Loucy (cell line): ENCODE measurements around the gene FBRSL1.
A peak's percentile ranks its signal among the peaks of the same experiment; 100 is the strongest.

Source experiments
- H2AFZ ChIP-seq: fragments of 200-600 bp; sonication (generic); 2 replicates; pipeline ENCODE4 v1.6.0; 2016; ENCODE audit warnings: antibody characterized with exemption, mild to moderate bottlenecking, low read length, moderate library complexity
- H3F3A ChIP-seq: fragments of 200-600 bp; 2 replicates; pipeline ENCODE4 v1.6.0; 2016; ENCODE audit warnings: antibody characterized with exemption, low read depth, mild to moderate bottlenecking
- H3K27me3 ChIP-seq: fragments of 200-600 bp; sonication (generic); 2 replicates; pipeline ENCODE4 v1.6.1; 2014; ENCODE audit warnings: low read length, mild to moderate bottlenecking; ENCODE audit not compliant: insufficient read depth, poor library complexity, severe bottlenecking
- H3K36me3 ChIP-seq: fragments of 200-600 bp; sonication (generic); 2 replicates; pipeline ENCODE4 v1.6.1; 2016; ENCODE audit warnings: low read length; ENCODE audit not compliant: insufficient read depth
- H3K4me1 ChIP-seq: fragments of 200-600 bp; sonication (generic); 2 replicates; pipeline ENCODE4 v1.5.1; 2014; ENCODE audit warnings: low read length, mild to moderate bottlenecking; ENCODE audit not compliant: insufficient read depth, poor library complexity, severe bottlenecking
- H3K4me2 ChIP-seq: fragments of 200-600 bp; sonication (generic); 2 replicates; pipeline ENCODE4 v1.6.0; 2014; ENCODE audit warnings: antibody characterized with exemption, low read length, low read depth, mild to moderate bottlenecking; ENCODE audit not compliant: poor library complexity, severe bottlenecking
- H3K4me3 ChIP-seq: fragments of 200-600 bp; sonication (generic); 2 replicates; pipeline ENCODE4 v1.5.1; 2014; ENCODE audit warnings: low read length, mild to moderate bottlenecking, mixed read lengths; ENCODE audit not compliant: poor library complexity, severe bottlenecking
- H3K79me2 ChIP-seq: fragments of 200-600 bp; sonication (generic); 2 replicates; pipeline ENCODE4 v1.6.1; 2014; ENCODE audit warnings: low read length; ENCODE audit not compliant: insufficient read depth
- H3K9ac ChIP-seq: fragments of 200-600 bp; sonication (generic); 2 replicates; pipeline ENCODE4 v1.6.0; 2014; ENCODE audit warnings: mild to moderate bottlenecking, low read depth, low read length, moderate library complexity; ENCODE audit not compliant: poor library complexity, severe bottlenecking
- H3K9me2 ChIP-seq: fragments of 200-600 bp; sonication (generic); replicated peaks from 2 replicates; pipeline ENCODE4 v1.6.1; 2016; ENCODE audit warnings: low read depth, low read length, mixed read lengths
- H3K9me3 ChIP-seq: fragments of 200-600 bp; sonication (generic); 2 replicates; pipeline ENCODE4 v1.6.1; 2014; ENCODE audit warnings: mild to moderate bottlenecking, antibody characterized with exemption, low read length, low read depth; ENCODE audit not compliant: insufficient read depth
- H4K20me1 ChIP-seq: fragments of 200-600 bp; sonication (generic); 2 replicates; pipeline ENCODE4 v1.6.0; 2014; ENCODE audit warnings: antibody characterized with exemption, low read length, mild to moderate bottlenecking; ENCODE audit not compliant: insufficient read depth, poor library complexity, severe bottlenecking
- EZH2phosphoT487 ChIP-seq: fragments of 200-600 bp; IDR thresholded peaks from 2 replicates; pipeline ENCODE4 v1.6.1; 2018; ENCODE audit warnings: antibody characterized with exemption, mild to moderate bottlenecking, moderate library complexity, borderline replicate concordance
- TF ChIP-seq, protein P1 (sequence below): fragments of 200-600 bp; sonication (generic); conservative IDR thresholded peaks from 2 replicates; pipeline ENCODE4 v1.5.1; 2014; ENCODE audit warnings: mild to moderate bottlenecking, antibody characterized with exemption, low read length

Gene FBRSL1

DNA sequence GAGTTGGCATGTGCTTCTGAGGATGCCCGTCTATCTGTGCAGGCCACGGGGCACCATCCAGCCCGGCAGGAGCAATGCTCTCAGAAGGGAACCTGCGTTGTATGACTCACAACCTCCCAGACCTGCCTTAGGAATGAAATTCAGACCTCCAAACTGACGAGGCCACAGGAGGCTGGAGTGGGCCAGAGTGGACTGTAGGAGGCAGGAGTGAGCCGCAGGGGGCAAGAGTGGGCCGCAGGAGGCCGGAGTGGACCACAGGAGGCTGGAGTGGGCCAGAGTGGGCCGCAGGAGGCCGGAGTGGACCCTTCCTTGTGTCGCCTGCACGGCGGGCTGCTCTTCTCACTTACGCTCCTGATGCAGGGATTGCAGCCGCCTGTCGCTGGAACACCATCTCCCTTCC is 11.1 kb upstream of the FBRSL1 start:
- Histone ChIP-seq H2AFZ (no peak overlapping the region), H4K20me1 (no peaks in the 10 kb centered on the region), H3K79me2 (no peaks in the 10 kb centered on the region), H3K4me1 (peaks cover 9% of the 10 kb centered on the region), H3K27me3 (no peaks in the 10 kb centered on the region), H3K9ac (no peak overlapping the region), H3K9me2 (no peaks in the 10 kb centered on the region), H3K36me3 (no peaks in the 10 kb centered on the region), H3K4me2 (no peak overlapping the region), H3K4me3 (no peak overlapping the region), H3K9me3 (no peaks in the 10 kb centered on the region), H3F3A (no peaks in the 10 kb centered on the region; the same call in 1 of the 2 replicates)
- no peak for TF ChIP-seq EZH2phosphoT487
- TF ChIP-seq, protein P1, sequence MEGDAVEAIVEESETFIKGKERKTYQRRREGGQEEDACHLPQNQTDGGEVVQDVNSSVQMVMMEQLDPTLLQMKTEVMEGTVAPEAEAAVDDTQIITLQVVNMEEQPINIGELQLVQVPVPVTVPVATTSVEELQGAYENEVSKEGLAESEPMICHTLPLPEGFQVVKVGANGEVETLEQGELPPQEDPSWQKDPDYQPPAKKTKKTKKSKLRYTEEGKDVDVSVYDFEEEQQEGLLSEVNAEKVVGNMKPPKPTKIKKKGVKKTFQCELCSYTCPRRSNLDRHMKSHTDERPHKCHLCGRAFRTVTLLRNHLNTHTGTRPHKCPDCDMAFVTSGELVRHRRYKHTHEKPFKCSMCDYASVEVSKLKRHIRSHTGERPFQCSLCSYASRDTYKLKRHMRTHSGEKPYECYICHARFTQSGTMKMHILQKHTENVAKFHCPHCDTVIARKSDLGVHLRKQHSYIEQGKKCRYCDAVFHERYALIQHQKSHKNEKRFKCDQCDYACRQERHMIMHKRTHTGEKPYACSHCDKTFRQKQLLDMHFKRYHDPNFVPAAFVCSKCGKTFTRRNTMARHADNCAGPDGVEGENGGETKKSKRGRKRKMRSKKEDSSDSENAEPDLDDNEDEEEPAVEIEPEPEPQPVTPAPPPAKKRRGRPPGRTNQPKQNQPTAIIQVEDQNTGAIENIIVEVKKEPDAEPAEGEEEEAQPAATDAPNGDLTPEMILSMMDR: peak; percentile 51

DNA sequence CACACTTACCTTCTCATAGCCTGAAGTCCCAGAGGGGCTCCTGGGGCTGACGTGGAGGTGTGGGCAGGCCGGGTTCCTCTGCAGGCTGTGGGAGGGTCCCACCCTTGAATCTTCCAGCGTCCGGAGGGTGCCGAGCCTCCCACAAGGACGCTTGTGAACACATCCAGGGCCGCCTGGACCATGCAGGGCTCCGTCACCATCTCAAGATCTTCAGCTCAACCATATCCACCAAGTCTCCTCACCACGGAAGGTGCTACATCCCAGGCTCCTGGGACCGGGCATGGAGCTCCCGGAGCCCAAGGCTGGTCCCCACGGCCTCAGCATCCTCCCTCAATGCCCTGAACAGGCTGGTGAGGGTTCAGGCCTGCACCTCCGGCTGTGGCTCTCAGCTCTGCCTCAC is 10.7 kb upstream of the FBRSL1 start:
- H3K4me2 ChIP-seq: no peak overlapping the region
- H3K4me3 ChIP-seq: no peak overlapping the region
- no peaks in the 10 kb centered on the region for H3K79me2 ChIP-seq
- H3F3A ChIP-seq: no peaks in the 10 kb centered on the region; the same call in 1 of the 2 replicates
- H3K9me3 ChIP-seq: no peaks in the 10 kb centered on the region
- no peak overlapping the region for H2AFZ ChIP-seq
- H3K9ac ChIP-seq: no peak overlapping the region
- H3K9me2 ChIP-seq: no peaks in the 10 kb centered on the region
- H3K36me3 ChIP-seq: no peaks in the 10 kb centered on the region
- no peaks in the 10 kb centered on the region for H4K20me1 ChIP-seq
- no peak for TF ChIP-seq EZH2phosphoT487
- TF ChIP-seq, protein P1: no peak
- no peaks in the 10 kb centered on the region for H3K27me3 ChIP-seq
- H3K4me1 ChIP-seq: peaks cover 9% of the 10 kb centered on the region

DNA sequence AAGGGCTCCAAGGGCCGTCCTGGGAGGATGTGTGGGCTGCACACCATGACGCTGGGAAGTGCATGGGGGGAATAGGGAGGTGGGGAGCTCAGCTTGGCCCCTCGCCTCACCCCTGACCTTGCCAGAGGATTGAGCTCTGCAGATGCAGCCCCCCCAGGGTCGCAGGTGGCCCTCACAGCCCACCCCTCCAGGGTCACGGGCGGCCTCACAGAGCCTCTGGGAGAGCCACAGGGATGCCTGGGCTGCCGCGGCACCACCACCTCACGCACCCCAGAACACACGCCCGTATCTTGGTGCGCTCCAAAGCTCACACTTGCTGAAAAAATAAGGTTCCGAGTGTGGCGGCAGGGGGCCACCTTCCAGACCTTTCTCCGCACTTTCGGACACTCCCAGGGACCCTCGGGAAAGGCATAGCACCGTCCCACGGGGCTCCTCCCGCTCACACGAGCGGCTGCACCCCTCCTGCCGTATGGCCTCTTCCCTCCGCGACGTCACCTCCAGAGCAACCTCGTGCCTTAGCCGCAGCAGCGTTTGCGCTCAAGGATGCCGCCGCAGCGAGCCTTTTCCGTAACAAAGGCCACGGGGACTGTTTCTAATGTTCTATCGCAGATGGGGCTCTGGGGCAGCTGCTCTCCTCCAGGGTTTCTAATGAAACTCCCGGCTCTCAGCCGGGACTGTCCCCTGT is 9.9 kb upstream of the FBRSL1 start:
- H2AFZ ChIP-seq: no peak overlapping the region
- no peak overlapping the region for H3K4me2 ChIP-seq
- H4K20me1 ChIP-seq: no peaks in the 10 kb centered on the region
- H3K9ac ChIP-seq: no peak overlapping the region
- H3K9me2 ChIP-seq: no peaks in the 10 kb centered on the region
- no peak overlapping the region for H3K4me3 ChIP-seq
- TF ChIP-seq EZH2phosphoT487: no peak
- TF ChIP-seq, protein P1: no peak
- no peaks in the 10 kb centered on the region for H3K27me3 ChIP-seq
- H3K4me1 ChIP-seq: peaks cover 9% of the 10 kb centered on the region
- H3K79me2 ChIP-seq: no peaks in the 10 kb centered on the region
- no peaks in the 10 kb centered on the region for H3F3A ChIP-seq
- H3K36me3 ChIP-seq: no peaks in the 10 kb centered on the region
- H3K9me3 ChIP-seq: no peaks in the 10 kb centered on the region
